GM21423 (cell line): Measurements from ENCODE around the gene DERA.
"Not testable (repeated sequence)": the region's sequence is repeated elsewhere in the genome, so short reads cannot be mapped to it uniquely, and the experiment has no call there.

Experiments used
- ATAC-seq: cut with Tn5 transposase; IDR thresholded peaks from one replicate; pipeline ENCODE4 v1.9.1; 2021; ENCODE audit warnings: mild to moderate bottlenecking, moderate library complexity; ENCODE audit not compliant: unreplicated experiment

DERA gene

GRCh38 chr12:15997910-15998309 is 86.8 kb downstream of the DERA start:
- ATAC-seq, result no peak

GRCh38 chr12:16002880-16003279 is 91.7 kb downstream of the DERA start:
- ATAC-seq, result no peak

GRCh38 chr12:16003460-16003859 is 92.3 kb downstream of the DERA start:
- ATAC-seq, result no peak

GRCh38 chr12:16006752-16007151 is 95.6 kb downstream of the DERA start:
- no peak for ATAC-seq

GRCh38 chr12:16008421-16008824 is 97.3 kb downstream of the DERA start:
- ATAC-seq, result no peak

- no peak for ATAC-seq
These were observed 101.0 kb downstream of the DERA start for GRCh38 chr12:16012117-16012516.

- not testable (repeated sequence) for ATAC-seq
These were observed 102.6 kb downstream of the DERA start for GRCh38 chr12:16013722-16014121.

- not testable (repeated sequence) for ATAC-seq
These were observed 103.3 kb downstream of the DERA start for GRCh38 chr12:16014394-16014793.

GRCh38 chr12:16016748-16017147 is 105.6 kb downstream of the DERA start:
- ATAC-seq, result no peak

- no peak for ATAC-seq
These were observed 107.2 kb downstream of the DERA start for GRCh38 chr12:16018306-16018705.

- no peak for ATAC-seq
These were observed 108.0 kb downstream of the DERA start for GRCh38 chr12:16019136-16019535.

GRCh38 chr12:16020031-16020430 is 108.9 kb downstream of the DERA start:
- no peak for ATAC-seq

GRCh38 chr12:16021026-16021425 is 109.9 kb downstream of the DERA start:
- ATAC-seq, result no peak

GRCh38 chr12:16021676-16022075 is 110.5 kb downstream of the DERA start:
- ATAC-seq, result no peak

GRCh38 chr12:16027002-16027401 is 115.9 kb downstream of the DERA start:
- no peak for ATAC-seq

- no peak for ATAC-seq
These were observed 119.6 kb downstream of the DERA start for GRCh38 chr12:16030744-16031143.

- ATAC-seq, result no peak
These were observed 123.1 kb downstream of the DERA start for GRCh38 chr12:16034136-16034817.

GRCh38 chr12:16036073-16036472 is 124.9 kb downstream of the DERA start:
- no peak for ATAC-seq

- no peak for ATAC-seq
These were observed 126.4 kb downstream of the DERA start for GRCh38 chr12:16037533-16037932.

- no peak for ATAC-seq
These were observed 132.3 kb downstream of the DERA start for GRCh38 chr12:16043480-16043879.

- no peak for ATAC-seq
These were observed 135.1 kb downstream of the DERA start for GRCh38 chr12:16046266-16046665.

- ATAC-seq, result no peak
These were observed 137.4 kb downstream of the DERA start for GRCh38 chr12:16048511-16048910.

GRCh38 chr12:16056910-16057309 is 145.8 kb downstream of the DERA start:
- ATAC-seq, result no peak
